GM11168 (cell line): ENCODE measurements around the gene ZNF451.
"Not testable (repeated sequence)": the region's sequence is repeated elsewhere in the genome, so short reads cannot be mapped to it uniquely, and the experiment has no call there.

ENCODE experiments used
- in situ Hi-C: fragments of 300-500 bp; cut with MboI; formaldehyde crosslinking; loops from one replicate; pipeline ENCODE4 v1.12.0; 2022; ENCODE audit warnings: low sequenced_read_pairs; ENCODE audit not compliant: unreplicated experiment

The ZNF451 gene, protein sequence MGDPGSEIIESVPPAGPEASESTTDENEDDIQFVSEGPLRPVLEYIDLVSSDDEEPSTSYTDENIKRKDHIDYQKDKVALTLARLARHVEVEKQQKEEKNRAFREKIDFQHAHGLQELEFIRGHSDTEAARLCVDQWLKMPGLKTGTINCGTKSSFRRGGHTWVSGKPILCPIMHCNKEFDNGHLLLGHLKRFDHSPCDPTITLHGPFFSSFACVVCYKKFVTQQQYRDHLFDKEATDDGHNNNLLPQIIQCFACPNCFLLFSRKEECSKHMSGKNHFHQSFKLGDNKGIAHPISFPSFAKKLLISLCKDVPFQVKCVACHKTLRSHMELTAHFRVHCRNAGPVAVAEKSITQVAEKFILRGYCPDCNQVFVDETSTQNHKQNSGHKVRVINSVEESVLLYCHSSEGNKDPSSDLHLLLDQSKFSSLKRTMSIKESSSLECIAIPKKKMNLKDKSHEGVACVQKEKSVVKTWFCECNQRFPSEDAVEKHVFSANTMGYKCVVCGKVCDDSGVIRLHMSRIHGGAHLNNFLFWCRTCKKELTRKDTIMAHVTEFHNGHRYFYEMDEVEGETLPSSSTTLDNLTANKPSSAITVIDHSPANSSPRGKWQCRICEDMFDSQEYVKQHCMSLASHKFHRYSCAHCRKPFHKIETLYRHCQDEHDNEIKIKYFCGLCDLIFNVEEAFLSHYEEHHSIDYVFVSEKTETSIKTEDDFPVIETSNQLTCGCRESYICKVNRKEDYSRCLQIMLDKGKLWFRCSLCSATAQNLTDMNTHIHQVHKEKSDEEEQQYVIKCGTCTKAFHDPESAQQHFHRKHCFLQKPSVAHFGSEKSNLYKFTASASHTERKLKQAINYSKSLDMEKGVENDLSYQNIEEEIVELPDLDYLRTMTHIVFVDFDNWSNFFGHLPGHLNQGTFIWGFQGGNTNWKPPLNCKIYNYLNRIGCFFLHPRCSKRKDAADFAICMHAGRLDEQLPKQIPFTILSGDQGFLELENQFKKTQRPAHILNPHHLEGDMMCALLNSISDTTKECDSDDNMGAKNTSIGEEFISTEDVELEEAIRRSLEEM

GRCh38 chr6:57089687-57090457 is at the start of gene ZNF451:
Gene ZNF451, plus strand, starts transcription at chr6:57090188. Its CDS starts 66 bp downstream, at chr6:57090254.
- in situ Hi-C loops, result loop anchor here (5.0 kb wide), 1 partner anchor 43 kb away; the partner anchor contains the start of gene KIAA1586

- in situ Hi-C loops, result not testable (repeated sequence)
These were observed 45.9 kb upstream of the ZNF451 start for GRCh38 chr6:57044061-57044460.

- in situ Hi-C loops, result no loop called here
These were observed 45.4 kb upstream of the ZNF451 start for GRCh38 chr6:57044568-57044967.

- in situ Hi-C loops, result loop anchor here (5.0 kb wide), 1 partner anchor 46 kb away; the partner anchor contains the start of gene ZNF451
These were observed 43.4 kb upstream of the ZNF451 start, which contains the start of gene KIAA1586 for GRCh38 chr6:57046332-57047256. Gene KIAA1586, plus strand, starts transcription at chr6:57046693. Its CDS starts 63 bp downstream, at chr6:57046756.

DNA sequence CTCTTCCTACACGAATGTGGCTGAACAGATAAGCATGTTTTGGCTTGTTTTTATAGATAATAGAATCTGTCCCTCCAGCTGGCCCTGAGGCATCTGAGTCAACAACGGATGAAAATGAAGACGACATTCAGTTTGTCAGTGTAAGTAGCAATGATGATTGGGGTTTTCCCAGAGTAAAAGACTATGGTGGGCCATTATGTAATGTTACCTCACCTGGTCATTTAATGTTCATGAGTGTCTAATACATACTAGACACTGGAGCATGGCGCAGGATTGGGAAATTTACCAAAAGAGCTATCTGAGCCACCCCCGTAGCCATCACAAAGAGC is 42.8 kb upstream of the ZNF451 start:
- in situ Hi-C loops, result loop anchor here (5.0 kb wide), 1 partner anchor 45 kb away; the partner anchor contains the start of gene ZNF451

DNA sequence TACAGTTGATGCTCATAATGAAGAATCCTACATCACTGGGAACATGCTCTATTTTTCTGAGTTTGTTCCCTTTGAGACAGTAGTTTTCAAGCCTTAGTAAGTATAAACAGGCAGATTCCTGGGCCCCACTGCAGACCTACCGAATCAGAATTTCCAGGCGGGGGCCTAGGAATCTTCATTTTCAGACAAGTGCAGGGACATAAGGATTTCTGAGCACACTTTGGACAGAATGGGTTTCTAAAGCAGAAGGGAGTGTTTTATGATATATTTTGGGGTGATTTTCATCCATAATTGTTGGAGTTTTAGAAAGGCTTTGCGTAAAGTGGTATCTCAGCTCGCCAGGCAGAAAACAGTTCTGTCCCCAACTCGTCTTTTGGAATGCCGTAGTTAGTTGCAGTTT is 42.1 kb upstream of the ZNF451 start:
- in situ Hi-C loops, result loop anchor here (5.0 kb wide), 1 partner anchor 44 kb away; the partner anchor contains the start of gene ZNF451

- in situ Hi-C loops, result loop anchor here (5.0 kb wide), 1 partner anchor 44 kb away; the partner anchor contains the start of gene ZNF451
These were observed 41.4 kb upstream of the ZNF451 start for GRCh38 chr6:57048577-57048976.

- in situ Hi-C loops, result no loop called here
These were observed 26.1 kb upstream of the ZNF451 start for GRCh38 chr6:57063847-57064246.

DNA sequence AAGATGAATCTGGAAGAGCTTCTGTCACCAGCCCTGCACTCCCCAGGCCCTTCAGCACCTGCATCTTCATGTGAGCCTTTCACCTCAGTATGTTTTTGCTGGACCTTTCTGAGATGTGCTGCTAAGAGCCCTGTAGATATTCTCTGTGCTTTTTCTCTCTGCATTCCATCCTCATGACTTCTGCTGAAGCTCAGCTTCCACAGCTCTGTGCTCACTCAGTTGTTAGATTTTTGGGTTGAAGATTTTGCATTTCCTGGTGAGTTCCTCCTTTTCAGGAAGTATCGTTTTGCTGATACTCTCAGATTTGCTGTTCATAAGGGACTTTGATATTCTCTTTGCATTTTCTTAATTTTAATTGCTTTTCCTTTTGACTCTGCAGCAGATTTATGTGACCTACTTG is 25.2 kb upstream of the ZNF451 start:
- in situ Hi-C loops, result no loop called here

DNA sequence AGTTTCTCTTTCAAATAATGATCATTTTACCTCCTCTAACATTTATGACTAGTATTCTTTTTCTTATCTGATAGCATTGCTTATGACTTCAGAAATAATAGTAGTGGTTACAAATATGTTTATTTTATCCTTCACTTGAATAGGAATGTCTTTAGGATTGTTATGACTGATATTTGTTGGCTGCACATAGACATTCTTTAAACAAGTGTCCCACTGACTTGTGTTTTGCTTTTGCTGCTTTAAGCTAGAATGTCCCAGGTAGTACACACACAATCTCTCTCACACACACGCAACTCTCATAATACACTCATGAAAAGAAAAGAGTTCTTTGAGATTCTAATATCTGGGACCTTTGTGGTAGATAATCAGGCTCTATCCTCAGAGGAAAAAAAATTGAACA is 21.9 kb upstream of the ZNF451 start:
- in situ Hi-C loops, result no loop called here

- in situ Hi-C loops, result no loop called here
These were observed 20.8 kb upstream of the ZNF451 start for GRCh38 chr6:57069228-57069627.

DNA sequence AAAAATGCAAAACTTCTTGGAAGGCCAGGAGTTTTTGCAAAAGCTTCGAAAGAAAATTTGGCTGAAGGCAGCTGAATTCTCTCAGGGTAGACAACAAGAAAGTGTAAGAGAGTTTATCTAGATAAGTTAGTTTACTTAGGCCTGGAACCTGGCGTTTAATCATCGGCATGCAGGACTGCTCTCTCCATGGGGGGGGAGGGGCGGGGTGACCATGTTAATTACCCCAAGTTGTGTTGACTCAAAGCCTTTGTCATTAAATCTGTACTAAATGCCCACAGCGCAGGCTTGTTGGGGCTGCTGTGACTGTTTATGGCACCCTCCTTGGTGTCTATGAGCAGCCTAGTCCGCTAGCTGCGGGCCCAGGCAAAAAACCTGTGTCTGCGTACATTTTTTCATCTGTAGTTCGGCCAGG is 20.1 kb upstream of the ZNF451 start:
- in situ Hi-C loops, result no loop called here

- in situ Hi-C loops, result no loop called here
These were observed 17.9 kb upstream of the ZNF451 start for GRCh38 chr6:57072108-57072507.

GRCh38 chr6:57074383-57074782 is 15.6 kb upstream of the ZNF451 start:
- in situ Hi-C loops, result no loop called here

DNA sequence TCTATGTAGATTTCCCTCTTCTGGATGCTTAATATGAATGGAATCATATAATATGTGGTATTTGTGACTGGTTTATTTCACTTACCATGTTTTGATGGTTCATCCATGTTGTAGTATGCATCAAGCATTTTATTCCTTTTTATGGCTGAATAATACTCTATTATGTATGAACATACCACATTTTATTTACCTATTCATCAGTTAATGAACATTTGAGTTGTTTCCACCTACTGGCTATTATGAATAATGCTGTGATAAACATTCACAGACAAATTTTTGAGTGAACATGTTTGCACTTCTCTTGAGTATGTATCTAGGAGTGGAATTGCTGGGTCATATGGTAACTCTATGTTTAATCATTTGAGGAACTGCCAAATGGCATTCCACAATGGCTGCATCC is 14.9 kb upstream of the ZNF451 start:
- in situ Hi-C loops, result no loop called here

DNA sequence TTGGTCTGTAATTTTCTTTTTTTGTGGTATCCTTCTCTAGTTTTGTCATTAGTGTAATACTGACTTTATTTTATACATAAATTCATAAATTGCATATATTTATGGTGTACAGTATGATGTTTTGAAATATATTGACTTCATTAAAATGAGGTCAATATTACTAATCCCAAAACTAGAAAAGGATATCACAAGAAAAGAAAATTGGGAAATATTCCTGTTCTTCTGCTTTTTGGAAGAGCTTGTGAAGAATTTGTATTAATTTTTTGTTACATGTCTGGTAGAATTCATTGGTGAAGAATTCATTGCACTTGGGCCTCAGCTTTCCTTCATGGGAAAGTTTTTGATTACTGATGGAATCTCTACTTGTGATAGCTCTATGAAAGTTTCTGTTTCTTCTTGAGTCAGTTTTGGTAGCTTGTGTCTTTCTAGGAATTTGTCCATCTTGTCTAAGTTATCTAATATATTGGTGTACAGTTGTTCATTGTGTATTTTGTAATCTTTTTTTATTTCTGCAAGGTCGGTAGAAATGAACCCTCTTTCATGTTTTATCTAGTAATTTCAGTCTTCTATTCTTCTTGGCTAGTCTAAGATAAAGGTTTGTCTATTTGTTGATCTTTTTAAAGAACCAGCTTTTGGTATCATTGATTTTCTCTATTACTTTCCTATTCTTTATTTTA is 11.3 kb upstream of the ZNF451 start:
- in situ Hi-C loops, result no loop called here

GRCh38 chr6:57085471-57085870 is 4.5 kb upstream of the ZNF451 start:
- in situ Hi-C loops, result no loop called here

DNA sequence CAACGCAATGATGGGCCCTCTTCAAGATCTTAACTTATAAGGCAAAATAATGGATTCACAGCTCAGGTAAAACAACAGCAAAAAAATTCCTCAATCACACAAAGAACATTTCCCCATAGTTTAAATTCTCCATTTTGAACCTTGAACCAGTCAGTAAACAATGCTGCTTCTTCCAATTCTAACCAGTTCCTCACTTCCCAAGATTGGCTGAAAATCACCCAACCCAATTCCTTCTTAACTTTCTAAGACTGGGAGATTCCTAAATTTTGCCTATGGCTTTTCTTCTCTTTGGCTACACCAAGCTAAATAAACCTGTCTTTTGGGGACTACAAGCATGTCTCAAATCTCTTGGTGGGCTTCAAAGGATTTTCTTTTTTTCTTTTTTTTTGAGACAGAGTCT is 3.1 kb upstream of the ZNF451 start:
- in situ Hi-C loops, result no loop called here
